HG02763 (cell line): Measurements from ENCODE around the gene CD44.
A peak's percentile ranks its signal among the peaks of the same experiment; 100 is the strongest.

ENCODE experiments used
- ATAC-seq: cut with Tn5 transposase; IDR thresholded peaks from one replicate; pipeline ENCODE4 v1.9.1; 2021; ENCODE audit warnings: mild to moderate bottlenecking, moderate library complexity; ENCODE audit not compliant: unreplicated experiment

CD44 gene

DNA sequence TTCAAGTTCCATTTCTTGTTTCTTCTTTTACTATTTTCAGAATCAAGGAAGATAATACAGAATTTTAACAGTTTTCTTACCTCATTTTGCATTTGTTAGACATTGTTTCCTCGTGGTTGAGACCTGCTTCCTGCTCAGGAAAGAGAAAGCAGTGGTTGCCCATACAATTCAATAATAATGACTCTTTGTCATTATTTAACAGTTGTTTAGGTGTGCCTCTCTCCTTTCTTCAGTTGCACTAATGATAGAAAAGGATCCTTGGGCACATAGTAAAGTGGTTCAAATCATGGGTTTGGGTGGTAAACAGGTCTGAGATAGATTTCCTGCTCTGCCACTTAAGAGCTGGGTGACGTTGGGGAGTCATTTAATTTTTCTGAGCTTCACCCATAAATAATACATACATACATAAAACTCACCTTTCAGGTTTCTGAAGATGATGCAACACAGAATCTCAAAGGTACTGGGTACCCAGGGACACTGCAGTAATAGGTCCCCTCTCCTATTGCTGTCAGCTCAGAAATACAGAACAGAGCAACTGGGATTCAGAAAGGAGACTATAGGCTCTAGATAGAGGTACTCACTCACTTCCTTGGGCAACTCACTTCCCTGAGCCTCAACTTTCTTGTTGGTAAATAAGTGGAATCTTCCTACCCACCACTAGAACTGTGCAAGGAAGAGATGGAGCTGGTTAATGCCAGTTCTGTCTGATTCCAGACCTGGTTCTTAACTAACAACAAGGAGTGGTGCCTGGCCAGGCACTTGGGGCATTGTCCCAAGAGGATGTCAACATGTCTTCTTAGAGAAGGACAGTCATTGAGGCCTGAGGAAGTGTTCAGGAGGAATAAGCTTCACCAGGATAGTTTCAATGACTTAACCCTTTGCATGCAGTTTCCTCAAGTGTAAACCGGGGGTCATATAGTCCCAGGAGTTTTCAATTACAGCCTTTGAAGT lies 34.9 kb downstream of the CD44 start:
- no peak for ATAC-seq

DNA sequence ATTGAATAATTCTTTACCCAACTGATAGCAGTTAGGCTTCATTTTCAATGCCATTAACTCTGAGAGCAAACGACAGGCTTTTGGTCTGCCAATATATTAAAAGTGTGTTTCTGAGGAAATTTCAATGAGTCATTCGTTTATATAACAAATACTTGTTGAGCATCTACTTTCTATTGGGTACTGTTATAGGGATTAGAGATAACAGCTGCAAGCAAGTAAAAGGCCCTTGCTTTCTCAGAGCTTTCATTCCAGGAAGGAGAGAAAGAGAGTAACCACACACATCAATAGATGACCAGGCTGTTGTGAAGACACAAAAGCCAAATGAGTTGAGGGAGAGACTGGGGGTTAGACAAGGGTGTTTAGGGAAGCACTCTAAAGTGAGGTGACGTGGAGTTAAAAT lies 35.7 kb downstream of the CD44 start:
- ATAC-seq, result no peak

DNA sequence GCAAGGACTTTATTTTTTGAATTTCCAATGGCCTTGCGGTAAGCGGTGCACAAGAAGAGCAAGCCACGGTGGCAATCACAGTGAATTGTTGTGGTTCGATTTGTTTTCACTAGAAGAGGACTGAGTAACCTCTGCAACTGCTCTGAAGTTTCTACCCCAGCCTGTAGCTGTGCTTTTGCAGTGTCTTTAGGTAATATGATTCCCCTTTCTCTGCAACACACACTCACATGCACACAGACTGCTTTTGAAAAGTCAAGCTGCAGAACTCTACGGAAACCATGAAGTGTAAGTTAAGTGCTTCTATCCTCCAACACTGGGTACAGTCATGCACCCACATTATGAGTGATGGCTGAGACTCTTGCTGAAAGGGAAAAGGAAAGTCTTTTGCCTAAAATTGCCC lies 38.4 kb downstream of the CD44 start:
- ATAC-seq, result no peak

DNA sequence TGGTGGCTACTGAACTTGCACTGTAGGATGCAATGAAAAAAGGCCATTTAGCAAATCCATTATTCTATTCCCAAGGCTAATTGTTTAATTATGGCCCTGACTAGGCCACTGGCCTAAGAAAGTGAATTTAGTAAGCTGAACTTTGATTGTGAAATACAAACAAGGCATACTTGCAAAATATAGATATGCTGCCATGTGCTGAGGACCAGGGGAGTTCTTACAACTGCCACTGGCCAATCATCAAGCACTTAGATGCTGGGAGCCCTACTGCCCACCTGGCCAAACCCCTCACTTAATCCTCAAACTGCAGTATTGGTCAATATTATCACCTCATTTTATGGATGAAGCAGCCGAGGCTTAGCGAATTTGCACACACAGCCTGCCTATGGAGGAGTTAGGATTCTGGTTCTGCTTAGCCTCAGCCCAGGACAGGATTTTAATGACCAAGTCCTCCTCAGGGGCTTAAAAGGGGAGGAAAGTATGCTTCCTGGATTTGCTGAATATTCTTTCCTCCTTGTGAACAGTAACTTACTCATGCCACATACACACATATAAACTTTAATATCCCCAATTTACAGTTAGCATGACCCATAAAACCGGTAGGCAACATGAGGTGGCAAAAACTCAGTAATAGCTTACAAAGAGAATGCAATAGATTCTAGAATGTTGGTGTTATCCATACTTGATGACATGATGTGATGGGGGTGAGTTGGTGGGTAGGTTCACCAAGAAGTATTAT lies 39.3 kb downstream of the CD44 start:
- ATAC-seq, result no peak

DNA sequence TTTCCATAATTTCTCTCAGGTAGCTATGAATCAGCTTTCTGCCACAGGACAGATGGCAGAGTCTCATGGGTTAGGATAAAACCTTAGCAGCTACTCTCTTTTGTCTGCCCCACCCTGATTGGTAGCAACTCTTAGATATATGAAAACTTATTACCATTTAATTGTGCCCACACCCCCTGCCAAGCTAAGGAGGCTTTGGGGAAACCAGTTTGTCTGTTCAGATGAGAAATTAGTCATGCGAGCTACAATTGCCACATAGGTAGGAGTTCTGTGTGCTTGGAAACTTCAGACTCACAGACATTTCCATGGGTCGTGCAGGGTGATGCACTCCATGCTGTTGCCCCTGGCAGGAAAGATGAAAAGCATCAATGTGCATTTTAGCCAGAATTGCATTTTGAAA lies 39.9 kb downstream of the CD44 start:
- ATAC-seq, result no peak

DNA sequence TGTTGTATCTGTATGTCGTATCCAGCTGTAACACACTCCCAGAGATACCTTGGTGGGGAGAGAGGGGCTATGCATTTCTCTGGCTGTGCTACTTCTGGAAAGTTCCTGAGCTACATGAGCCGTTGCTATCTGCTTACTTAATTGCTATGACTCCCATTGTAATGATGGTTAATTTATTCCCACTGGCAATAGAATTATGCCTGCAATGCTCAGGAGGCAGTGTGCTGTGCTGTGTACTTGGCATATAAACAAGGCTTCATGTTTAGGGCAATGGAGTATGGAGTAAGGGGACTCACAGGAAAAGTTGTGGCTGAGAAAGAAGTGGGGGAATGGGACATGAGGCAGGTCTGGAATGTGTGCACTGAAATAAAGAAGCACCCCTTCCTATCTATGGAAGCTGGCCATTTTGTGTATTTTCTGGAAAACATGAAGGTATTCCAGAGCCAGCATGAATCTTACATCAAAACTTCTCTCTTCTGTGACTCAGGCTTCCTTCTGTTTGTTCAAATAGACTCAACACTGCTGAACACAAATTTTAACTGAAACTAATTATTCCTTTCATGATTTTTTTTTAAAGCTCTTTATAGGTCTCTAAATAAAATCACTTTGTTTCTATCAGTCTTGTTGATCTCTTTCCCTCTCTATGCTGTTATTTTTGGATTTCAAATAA lies 40.6 kb downstream of the CD44 start:
- ATAC-seq, result no peak

DNA sequence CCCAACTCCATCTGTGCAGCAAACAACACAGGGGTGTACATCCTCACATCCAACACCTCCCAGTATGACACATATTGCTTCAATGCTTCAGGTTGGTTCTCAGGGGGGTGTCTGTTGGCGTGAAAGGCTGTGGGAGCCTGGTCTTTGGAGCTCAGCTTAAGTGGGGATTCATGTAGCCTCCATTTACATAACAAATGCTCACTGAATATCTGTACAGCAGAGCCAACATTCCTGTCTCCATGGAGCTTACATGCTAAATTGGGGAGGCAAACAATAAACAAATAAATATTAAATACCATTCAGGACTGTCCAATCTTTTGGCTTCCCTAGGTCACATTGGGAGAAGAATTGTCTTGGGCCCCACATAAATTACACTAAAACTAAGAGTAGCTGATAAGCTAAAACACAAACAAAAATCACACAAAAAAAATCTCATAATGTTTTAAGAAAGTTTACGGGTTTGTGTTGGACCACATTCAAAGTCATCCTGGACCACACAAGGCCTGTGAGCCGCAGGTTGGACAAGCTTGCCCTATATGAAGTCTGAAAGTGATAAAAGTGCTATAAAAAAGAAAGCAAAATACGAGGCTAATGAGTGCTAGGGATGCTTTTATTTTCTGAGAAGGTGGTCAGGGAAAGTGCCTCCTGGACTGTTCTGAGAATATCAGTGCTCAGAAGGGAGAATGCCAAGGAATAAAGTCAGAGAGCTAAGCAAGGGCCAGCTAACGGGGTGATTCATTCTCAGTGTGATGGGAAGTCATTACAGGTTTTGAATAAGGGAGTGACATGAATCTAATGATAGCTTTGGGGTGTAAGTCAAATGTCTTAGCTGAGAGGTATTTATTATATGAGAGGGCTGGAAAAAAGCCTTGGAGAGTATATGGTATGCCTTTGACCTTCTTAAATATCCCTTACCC lies 41.6 kb downstream of the CD44 start:
- no peak for ATAC-seq

DNA sequence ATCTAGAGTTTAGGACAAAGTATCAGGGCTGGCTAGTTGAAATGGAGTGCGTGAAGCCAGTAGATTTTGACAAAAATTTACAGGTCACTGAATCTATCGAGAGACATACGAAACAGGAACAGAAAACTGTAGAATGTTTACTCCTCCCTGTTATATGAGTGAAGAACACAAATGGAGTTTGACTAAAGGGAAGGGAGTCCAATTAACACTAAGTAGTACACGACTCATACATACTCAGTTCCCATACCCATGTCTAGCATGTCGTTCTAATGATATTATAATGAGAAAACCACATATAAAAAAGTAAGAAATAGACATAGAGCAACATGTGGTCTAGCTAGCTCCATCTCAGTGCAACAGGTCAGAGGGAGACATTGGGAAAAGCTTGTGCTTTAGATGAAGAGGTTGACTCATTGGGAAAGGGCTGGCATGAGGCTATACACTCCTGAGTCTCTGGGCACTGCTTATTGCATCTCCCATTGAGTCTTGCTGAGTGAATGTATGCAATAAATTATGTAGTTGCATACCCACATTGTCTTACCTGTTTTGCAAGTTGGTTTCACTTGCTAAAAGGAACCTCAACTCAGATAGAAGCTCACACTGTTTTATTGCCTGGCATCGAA lies 43.5 kb downstream of the CD44 start:
- peak; percentile 76 for ATAC-seq

DNA sequence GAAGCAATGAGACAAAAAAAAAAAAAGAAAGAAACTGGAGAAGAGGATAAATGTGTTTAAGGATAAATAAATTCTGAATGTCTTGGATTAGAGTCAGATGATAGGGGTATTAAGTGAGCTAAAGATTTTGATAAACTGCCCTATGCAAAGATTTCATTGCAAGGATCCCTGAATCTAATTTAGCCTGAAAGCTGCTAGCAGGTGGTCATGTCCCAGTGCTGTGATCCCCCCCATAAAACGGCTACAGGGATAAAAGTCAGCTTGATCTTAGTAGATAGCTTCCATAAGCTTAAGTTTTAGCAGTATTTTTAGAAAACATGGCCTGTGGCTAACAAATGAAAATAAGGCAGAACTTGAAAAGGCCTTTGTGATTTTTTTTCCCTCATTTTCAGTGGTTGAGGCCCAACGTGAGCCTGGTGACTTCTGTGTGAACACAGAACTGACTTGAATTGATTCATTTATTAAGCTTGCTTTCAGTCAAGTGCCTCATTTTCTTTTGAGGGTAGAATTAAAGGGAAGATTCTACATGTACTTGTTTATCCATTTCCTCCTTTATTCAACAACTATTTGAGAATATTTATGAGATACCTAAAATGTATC lies 44.5 kb downstream of the CD44 start:
- ATAC-seq, result no peak

DNA sequence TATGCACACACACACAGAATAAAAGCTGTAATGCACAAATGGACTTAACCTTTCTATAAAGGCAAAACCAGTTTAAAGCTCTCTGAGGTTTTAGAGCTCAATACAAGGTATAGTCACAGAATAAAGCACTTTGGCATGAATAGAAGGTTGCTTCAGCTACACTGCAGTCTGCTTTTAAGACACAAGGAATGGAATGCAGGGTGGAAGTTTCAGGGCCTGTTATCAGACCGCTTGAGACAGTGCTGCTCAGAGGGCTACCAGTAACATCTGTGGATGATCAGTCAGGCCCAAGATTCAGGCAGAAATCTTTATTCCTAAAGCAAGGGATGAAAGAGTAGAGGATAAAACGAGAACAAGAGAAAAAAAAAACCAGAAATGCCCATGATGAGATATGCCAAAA lies 46.7 kb downstream of the CD44 start:
- no peak for ATAC-seq

DNA sequence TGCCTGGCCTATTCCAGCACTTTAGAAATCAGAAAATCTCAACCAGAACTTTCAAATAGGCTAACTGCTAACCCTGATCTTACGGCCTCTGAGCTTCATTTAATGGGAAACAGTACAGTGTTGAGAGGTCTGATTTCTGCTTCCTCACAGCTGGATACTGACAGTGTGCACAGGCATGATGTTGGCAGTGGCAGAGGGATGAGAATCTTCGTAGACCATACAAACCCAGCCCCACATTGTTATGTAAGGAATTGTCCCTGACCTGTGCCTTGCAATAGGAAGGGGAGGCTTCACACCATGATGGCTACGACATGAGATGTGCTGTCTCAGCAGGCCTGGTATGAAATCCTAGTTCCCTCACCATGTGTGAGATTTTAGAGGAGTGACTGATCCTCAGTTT lies 49.0 kb downstream of the CD44 start:
- ATAC-seq, result no peak

DNA sequence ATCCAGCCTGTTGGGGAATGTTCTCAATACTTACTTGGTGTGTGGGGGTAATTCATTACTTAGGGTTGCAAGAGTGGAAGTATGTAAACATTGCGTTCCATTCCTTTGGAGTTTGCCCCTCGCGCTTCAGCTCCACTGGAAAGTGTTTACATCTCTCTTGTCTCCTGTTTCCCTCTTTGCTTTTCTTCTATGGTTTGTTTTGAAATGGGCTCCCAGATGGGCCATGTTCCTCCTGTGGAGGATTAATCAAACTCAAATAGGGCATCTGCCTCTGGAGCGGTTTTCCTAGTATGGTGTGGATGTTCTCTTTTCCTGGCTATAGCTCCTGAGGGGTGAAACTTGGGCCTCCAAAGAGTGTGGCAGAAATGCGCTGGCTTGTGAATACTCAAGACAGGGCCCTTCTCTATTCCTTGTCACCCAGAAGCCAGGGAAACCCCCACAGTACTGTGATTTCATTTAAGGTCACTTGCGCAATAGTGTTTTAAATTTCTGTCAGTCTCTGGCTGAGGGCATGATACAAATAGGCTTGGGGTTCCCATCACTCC lies 51.9 kb downstream of the CD44 start:
- ATAC-seq, result no peak

DNA sequence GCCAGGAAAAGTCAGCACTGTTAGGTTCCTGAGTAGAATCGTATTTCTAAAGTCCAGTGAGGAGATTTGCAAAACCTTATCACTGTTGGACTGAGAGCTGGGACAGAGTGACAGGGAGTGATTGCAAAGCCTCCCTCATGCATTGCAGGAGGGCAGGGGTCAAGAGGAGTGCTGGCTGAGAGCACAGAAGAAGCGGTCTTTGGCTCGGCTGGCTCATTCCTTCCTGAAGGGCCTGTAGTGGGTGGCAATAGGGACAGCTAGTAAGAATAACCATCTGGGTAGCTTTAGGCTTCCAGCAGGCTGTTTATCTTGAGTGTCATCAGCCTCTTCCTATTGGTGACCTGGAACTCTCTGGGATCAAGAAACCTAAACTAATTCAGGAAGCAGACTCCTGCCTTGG lies 53.4 kb downstream of the CD44 start:
- no peak for ATAC-seq

DNA sequence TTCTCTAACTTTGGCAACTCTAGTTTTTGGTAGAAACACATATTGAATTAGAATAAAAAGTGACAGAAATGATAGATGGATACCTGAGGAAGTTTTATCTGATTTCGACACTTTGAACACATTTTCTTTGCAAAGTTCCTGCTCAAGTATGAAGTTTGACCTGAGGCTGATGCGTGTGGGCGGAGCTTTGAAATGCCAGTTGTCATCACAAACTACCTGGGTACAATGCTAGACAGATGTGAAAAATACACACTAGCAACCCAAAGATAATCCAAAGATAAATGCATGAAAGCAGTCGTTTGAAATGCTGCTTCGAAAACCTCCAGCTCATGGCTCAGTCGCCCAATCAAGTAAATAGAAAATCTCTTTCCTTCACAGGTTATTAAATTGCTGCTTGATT lies 54.8 kb downstream of the CD44 start:
- no peak for ATAC-seq

DNA sequence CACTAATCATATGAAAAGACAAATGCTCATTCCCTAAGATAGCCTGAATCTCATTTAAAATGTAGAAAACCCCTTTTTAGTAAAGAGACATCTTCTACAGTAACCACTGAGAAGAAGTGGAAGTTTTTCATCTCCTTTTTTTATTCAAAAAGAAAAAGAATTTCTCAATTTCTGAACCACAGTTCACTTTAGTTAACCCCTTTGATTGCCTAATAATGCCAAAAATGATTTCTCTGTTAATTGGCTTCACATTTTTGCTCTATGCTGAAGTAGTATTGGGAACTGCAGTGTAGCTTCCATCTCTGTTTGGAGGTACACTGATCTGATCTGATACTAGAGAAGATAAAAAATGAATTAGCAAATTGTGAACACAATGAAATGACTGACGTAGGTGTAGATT lies 58.3 kb downstream of the CD44 start:
- ATAC-seq, result no peak

DNA sequence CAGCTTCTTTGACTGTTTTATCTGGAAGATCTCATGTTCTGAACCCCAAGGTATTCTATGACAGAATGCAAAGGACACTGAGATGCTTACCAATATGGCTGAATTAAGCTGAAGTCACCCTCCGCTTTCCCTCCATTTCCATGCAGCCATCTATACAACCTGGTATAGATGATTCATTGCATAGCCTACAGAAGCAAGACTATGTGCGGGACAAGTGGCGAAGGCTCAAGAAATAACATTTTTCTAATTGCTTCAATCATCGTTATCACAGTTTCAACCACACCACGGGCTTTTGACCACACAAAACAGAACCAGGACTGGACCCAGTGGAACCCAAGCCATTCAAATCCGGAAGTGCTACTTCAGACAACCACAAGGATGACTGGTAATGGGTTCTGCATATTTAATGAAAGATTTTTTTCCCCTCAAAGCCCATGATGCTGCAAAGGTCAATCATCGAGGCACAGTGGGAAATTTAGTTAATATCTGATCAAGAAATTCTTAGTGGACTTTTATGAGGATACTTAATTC lies 61.9 kb downstream of the CD44 start:
- ATAC-seq, result no peak

DNA sequence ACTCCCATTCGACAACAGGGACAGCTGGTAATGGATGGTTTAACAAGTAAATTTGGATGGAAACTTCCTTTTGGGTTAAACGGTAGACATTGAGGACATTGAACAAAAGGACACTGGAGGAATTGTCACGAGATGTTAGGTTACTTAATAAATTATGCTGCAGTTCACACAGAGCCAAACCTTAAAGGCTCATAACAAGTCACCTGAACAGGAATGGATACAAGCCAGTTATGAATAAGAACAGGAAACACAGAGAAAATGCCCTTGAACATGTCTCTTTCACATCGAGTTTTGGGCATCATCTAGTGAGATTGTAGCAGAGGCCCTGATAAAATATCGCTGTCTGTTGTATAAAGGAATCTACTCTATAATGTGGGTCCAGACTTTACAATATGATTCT lies 65.6 kb downstream of the CD44 start:
- ATAC-seq, result no peak

DNA sequence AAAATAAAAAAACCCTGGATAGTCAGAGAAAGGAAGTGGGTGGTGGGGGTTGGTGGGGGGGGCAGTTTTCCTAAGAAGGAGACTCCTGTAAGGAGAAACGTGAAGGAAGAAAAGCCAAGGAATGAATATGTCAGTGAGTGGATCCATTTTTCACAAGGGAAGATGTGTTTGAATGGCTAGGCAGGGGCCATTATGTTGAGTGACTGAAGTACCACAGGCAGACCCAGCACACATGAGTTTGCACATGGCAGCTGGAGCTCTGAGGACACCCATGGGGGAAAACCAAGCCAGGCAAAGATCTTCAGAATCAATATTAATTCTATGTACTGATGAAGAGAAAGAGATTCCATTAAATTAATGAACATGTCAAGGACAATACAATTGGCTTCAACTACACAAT lies 67.6 kb downstream of the CD44 start:
- no peak for ATAC-seq
